ENCODE results near the gene MGAT5. TPM values are rescaled to one million over a fixed set of nuclear protein-coding genes. Genes with fewer than 3 reads are reported as not detected.
A peak's percentile ranks its signal among the peaks of the same experiment; 100 is the strongest.

MGAT5 gene
- total RNA-seq, 6 donors from 2014 or later, result 25.3 to 65.5 (median 41.3) TPM

GRCh38 chr2:134271758-134272157 is 17.9 kb downstream of the MGAT5 start:
- no peak overlapping the region for H3K4me3 ChIP-seq
- WGBS, 2 donors, result 82 to 86% methylated on average over 2 of the region's 2 CpGs

GRCh38 chr2:134272806-134273205 is 18.9 kb downstream of the MGAT5 start:
- peaks cover 0 to 10% (median 2%) of the 10 kb centered on the region in 4 donors for H3K36me3 ChIP-seq
- TF ChIP-seq EP300 (IDR thresholded peaks at IDR 0.05) (no peak), POLR2A (IDR thresholded peaks at IDR 0.05) (no peak), CTCF (IDR thresholded peaks at IDR 0.05) (no peak), POLR2AphosphoS5 (IDR thresholded peaks at IDR 0.05) (no peak)
- H3K27me3 ChIP-seq, result no peaks in the 10 kb centered on the region
- H3K4me3 ChIP-seq, result no peak overlapping the region
- H3K27ac ChIP-seq, result no peak overlapping the region
- DNase-seq, result peak in 1 of 2 donors; percentile 72
- no peak for ATAC-seq (ENCODE audit: low FRiP score in 2 of 2)
- H3K4me1 ChIP-seq, result no peaks in the 10 kb centered on the region
- H3K9me3 ChIP-seq, result no peaks in the 10 kb centered on the region
- WGBS, 2 donors, result 90 to 94% methylated on average over 9 of the region's 9 CpGs

More at GRCh38 chr2:134271758-134272157, 17.9 kb downstream of the MGAT5 start:
- Histone ChIP-seq H3K9me3 (no peaks in the 10 kb centered on the region), H3K27ac (no peak overlapping the region), H3K36me3 (peaks cover 0 to 10% (median 2%) of the 10 kb centered on the region in 4 donors), H3K4me1 (no peaks in the 10 kb centered on the region), H3K27me3 (no peaks in the 10 kb centered on the region)
- DNase-seq (no peak), ATAC-seq (ENCODE audit: low FRiP score in 2 of 2) (no peak)
- TF ChIP-seq POLR2AphosphoS5 (IDR thresholded peaks at IDR 0.05) (no peak), EP300 (IDR thresholded peaks at IDR 0.05) (no peak), POLR2A (IDR thresholded peaks at IDR 0.05) (no peak), CTCF (IDR thresholded peaks at IDR 0.05) (no peak)

GRCh38 chr2:134273256-134273983 is 19.5 kb downstream of the MGAT5 start:
- H3K27me3 ChIP-seq, result no peaks in the 10 kb centered on the region
- ATAC-seq (ENCODE audit: low FRiP score in 2 of 2) (peak in 1 of 2 donors; percentile 59), DNase-seq (no peak)
- no peaks in the 10 kb centered on the region for H3K4me1 ChIP-seq
- H3K9me3 ChIP-seq, result no peaks in the 10 kb centered on the region
- H3K27ac ChIP-seq, result no peak overlapping the region
- no peak for TF ChIP-seq POLR2AphosphoS5 (IDR thresholded peaks at IDR 0.05)
- no peak for TF ChIP-seq EP300 (IDR thresholded peaks at IDR 0.05)
- no peak for TF ChIP-seq CTCF (IDR thresholded peaks at IDR 0.05)
- TF ChIP-seq POLR2A (IDR thresholded peaks at IDR 0.05), result no peak
- H3K36me3 ChIP-seq, result peaks cover 0 to 10% (median 2%) of the 10 kb centered on the region in 4 donors
- WGBS, 2 donors, result 96 to 97% methylated on average over 4 of the region's 4 CpGs
- H3K4me3 ChIP-seq, result no peak overlapping the region

DNA sequence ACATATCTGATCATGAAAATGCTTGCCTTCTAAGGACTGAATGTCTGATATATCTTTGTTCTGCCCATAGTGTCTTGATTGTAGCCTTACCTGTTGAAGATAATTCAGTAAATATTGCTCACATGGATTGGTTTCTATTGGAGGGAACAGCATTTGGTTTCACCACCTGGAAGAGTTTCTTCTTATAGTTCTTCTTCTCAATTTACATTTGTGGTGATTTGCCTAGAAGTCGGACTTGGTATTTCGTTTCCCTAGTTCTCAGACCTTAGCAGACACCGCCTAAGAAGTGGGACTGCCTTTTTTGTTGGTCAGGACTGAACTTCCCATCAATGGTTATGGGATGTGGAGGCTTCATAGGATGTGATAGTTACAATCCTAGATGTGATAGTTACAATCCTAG is 20.2 kb downstream of the MGAT5 start:
- ATAC-seq (ENCODE audit: low FRiP score in 2 of 2) (no peak), DNase-seq (no peak)
- Histone ChIP-seq H3K36me3 (peaks cover 0 to 10% (median 2%) of the 10 kb centered on the region in 4 donors), H3K4me3 (no peak overlapping the region), H3K4me1 (no peaks in the 10 kb centered on the region), H3K9me3 (no peaks in the 10 kb centered on the region), H3K27me3 (no peaks in the 10 kb centered on the region), H3K27ac (no peak overlapping the region)
- 91 to 98% methylated on average over 3 of the region's 3 CpGs for WGBS, 2 donors
- TF ChIP-seq POLR2A (IDR thresholded peaks at IDR 0.05) (no peak), POLR2AphosphoS5 (IDR thresholded peaks at IDR 0.05) (no peak), CTCF (IDR thresholded peaks at IDR 0.05) (no peak), EP300 (IDR thresholded peaks at IDR 0.05) (no peak)
